Subcutaneous adipose tissue (tissue), 4 donors: ENCODE data around the gene GRIN2D. TPM values are rescaled to one million over a fixed set of nuclear protein-coding genes. Genes with fewer than 3 reads are reported as not detected.

ENCODE experiments used
- CTCF ChIP-seq: fragments of 450-650 bp; IDR thresholded peaks from one replicate; pipeline ENCODE4 v1.5.1; 2016; ENCODE audit warnings: low read depth, mild to moderate bottlenecking, control low read depth, antibody characterized with exemption, moderate library complexity
- total RNA-seq, 4 donors: library from RNA; depleted of rRNA; stranded (reverse); fragments of >200 nt; gene quantifications; one replicate each; pipeline ENCODE4 v1.1.0, GENCODE V29; 2016

Gene GRIN2D
- total RNA-seq, 4 donors from 2014 or later = 0.16 to 1.0 (median 0.31) TPM

GRCh38 chr19:48433337-48433736 lies 39.9 kb downstream of the GRIN2D start:
- no peak for TF ChIP-seq CTCF

GRCh38 chr19:48436586-48436985 lies 43.1 kb downstream of the GRIN2D start:
- TF ChIP-seq CTCF = no peak

- no peak for TF ChIP-seq CTCF
These were observed 48.0 kb downstream of the GRIN2D start for GRCh38 chr19:48441360-48442050.

- no peak for TF ChIP-seq CTCF
These were observed 48.9 kb downstream of the GRIN2D start for GRCh38 chr19:48442116-48443035.

GRCh38 chr19:48443256-48443655 lies 49.8 kb downstream of the GRIN2D start:
- TF ChIP-seq CTCF = no peak

Other genes with a start within 250 kb of the GRIN2D start
- 10 to 100 TPM in 1 of 4 donors, 1 to 10 TPM in 3; 2.3 to 22.0 (median 8.5) TPM for gene LIG1, start 223.3 kb upstream of the GRIN2D start, total RNA-seq
- gene ZSWIM9, start 223.0 kb upstream of the GRIN2D start, total RNA-seq = 1 to 10 TPM; 1.9 to 8.1 (median 3.0) TPM
- 100 to 1,000 TPM in 1 of 4 donors, 10 to 100 TPM in 3; 42.5 to 103 (median 65.2) TPM for gene CARD8, start 137.8 kb upstream of the GRIN2D start, total RNA-seq
- under 1 TPM in 3 of 4 donors, not detected in 1; 0.19 to 0.65 (median 0.34) TPM for gene ZNF114, start 123.6 kb upstream of the GRIN2D start, total RNA-seq
- 10 to 100 TPM; 32.2 to 79.7 (median 57.2) TPM for gene EMP3, start 68.1 kb upstream of the GRIN2D start, total RNA-seq
- 10 to 100 TPM in 1 of 4 donors, 1 to 10 TPM in 3; 4.8 to 16.0 (median 7.0) TPM for gene TMEM143, start 29.7 kb upstream of the GRIN2D start, total RNA-seq
- not detected for gene SYNGR4, start 29.3 kb upstream of the GRIN2D start, total RNA-seq
- 10 to 100 TPM; 62.5 to 99.1 (median 78.6) TPM for gene KDELR1, start 2.1 kb upstream of the GRIN2D start, total RNA-seq
- 10 to 100 TPM; 14.4 to 29.0 (median 24.9) TPM for gene GRWD1, start 52.3 kb downstream of the GRIN2D start, total RNA-seq
- 1 to 10 TPM in 1 of 4 donors, under 1 TPM in 3; 0.57 to 1.0 (median 0.74) TPM for gene KCNJ14, start 61.9 kb downstream of the GRIN2D start, total RNA-seq
- 10 to 100 TPM; 15.8 to 64.0 (median 31.5) TPM for gene CYTH2, start 75.7 kb downstream of the GRIN2D start, total RNA-seq
- gene LMTK3, start 118.2 kb downstream of the GRIN2D start, total RNA-seq = not detected
- not detected for gene SULT2B1, start 158.5 kb downstream of the GRIN2D start, total RNA-seq
- gene SPACA4, start 213.1 kb downstream of the GRIN2D start, total RNA-seq = not detected
- gene FAM83E, start 221.4 kb downstream of the GRIN2D start, total RNA-seq = not detected
- gene RPL18, start 225.5 kb downstream of the GRIN2D start, total RNA-seq = 1,000 to 10,000 TPM in 3 of 4 donors, 100 to 1,000 TPM in 1; 998 to 1,778 (median 1,670) TPM
- 10 to 100 TPM in 1 of 4 donors, 1 to 10 TPM in 3; 4.9 to 33.2 (median 9.1) TPM for gene SPHK2, start 225.8 kb downstream of the GRIN2D start, total RNA-seq
- gene DBP, start 243.7 kb downstream of the GRIN2D start, total RNA-seq = 10 to 100 TPM in 1 of 4 donors, 1 to 10 TPM in 2, under 1 TPM in 1; 0.33 to 18.6 (median 6.3) TPM